HG02973 (cell line): ENCODE data around the gene TMEM63A.

Experiments used
- ATAC-seq: cut with Tn5 transposase; IDR thresholded peaks from one replicate; pipeline ENCODE4 v1.9.1; 2021; ENCODE audit warnings: moderate library complexity; ENCODE audit not compliant: unreplicated experiment

The TMEM63A gene

DNA sequence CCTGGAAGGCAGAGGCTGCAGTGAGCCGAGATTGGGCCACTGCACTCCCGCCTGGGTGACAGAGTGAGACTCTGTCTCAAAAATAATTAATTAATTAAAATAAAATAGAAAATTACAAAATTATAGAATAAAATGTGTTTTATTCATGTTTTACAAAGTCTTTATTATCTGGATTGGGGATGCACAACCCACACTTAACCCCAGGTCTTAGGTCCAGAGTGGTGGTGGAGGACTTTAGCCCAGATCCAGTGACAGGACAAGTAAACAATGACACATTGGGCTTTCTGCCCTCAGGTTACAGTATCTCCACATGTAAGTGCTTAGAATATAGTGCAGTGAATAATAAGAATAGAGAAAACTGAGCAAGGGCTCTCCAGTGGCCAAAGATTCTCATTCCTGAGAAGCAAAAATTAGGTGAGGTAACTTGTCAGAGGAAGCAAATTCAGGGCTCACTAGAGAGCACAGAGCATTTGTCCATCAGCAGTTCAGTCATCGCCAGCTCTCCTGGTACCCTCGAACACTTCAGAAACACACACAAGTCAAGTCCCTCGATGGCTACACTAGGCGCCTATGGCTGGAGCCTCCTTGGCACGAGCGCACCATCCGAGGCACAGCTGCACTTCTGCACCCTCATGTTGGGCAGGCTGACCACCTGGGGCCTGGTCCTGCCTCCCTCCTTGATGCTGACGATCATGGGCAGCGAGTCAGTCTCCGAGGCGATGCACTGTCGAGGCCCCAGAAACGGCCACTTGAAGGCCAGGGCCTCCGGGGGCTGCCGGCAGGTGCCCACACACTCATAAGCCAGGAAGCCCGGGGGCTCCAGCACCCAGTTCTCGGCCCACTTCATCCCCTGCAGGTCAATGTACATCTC, 4.2 kb upstream of the TMEM63A start:
- ATAC-seq = no peak

DNA sequence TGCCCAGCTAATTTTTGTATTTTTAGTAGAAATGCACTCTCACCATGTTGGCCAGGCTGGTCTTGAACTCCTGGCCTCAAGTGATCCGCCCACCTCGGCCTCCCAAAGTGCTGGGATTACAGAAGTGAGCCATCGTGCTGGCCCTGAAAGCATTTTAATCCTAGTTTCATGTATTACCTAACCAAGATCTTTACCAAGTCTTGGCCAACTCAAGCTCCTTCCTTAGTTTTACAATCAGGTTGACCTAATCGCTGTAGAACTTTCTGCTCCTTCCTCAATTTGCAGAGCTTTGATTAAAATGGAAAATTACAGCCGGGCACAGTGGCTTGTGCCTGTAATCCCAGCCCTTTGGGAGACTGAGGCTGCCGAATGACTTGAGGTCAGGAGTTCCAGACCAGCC, 3.2 kb upstream of the TMEM63A start:
- no peak for ATAC-seq

DNA sequence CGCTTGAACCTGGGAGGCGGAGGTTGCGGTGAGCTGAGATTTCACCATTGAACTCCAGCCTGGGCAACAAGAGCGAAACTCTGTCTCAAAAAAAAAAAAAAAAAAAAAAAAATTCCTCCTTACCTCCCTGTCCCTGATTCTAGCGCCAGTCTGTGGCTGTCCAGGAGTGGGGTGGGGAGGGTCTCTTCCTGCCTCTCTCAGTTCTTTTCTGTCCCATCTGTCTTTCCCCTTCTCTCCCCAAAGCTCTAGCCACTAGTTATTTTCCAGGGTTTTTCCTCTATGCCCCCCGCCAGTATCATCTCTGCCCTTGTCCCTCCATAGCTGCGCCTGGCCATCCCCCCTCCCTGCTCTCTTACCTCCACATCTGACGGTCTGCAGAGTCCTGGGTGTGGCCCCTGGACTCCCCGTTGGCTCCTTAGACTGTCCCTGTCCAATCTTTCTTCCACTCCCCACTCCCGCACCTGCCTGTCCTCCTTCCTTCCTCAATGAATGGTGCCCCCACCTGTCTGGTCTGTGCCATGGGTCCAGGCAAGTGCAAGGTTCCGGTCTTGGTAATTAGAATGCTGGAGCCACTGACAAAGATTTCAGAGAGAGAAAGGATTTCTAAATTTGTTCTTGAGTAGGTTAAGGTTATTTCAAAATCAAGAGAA, 1.6 kb upstream of the TMEM63A start:
- ATAC-seq = no peak

- ATAC-seq = peak; percentile 23
These were observed 775 bp upstream of the TMEM63A start for GRCh38 chr1:225882694-225883615.

DNA sequence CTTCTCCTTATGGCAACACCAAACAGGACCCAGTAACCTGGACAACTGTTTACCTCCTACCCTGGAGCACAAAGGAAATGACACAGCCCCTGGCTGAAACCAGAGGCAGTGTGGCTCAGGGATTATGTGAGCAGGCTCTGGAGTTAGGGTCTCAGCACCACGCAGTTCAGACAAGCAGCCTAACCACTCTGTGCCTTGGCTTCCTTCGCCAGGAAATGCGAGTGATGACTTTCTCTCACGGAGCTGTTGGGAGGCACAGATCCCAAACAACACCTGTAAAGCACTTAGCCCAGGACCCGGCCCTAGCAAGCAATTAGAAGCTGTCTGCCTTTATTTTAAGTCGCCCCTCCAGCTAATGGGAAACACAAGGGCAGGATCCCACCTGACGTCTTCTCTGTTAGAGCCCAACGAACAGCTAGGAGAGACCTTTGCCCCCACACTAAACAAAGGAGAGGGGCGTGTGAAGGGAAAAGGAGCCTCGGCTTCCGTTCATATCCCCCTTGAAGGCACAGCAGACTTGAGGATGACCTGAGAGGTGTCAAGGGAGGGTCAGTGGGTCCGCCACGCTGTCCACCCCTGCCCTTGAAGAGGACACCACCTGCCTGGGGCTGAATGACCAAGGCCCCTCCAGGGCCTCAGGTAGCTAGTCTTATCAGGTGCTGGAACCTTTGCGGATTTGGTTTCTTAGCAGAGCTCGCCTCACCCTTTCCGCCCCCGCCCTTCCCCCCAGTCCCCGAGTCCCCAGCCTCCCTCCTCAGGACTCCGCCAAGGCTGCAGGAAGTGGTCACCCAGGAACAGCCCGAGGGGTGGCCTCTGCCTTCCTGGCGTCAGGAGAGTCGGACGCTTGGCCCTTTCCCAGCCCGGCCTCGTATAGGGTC, 860 bp downstream of the TMEM63A start:
- ATAC-seq = no peak

GRCh38 chr1:225880636-225881035, 1.5 kb downstream of the TMEM63A start:
- ATAC-seq = no peak

- no peak for ATAC-seq
These were observed 2.0 kb downstream of the TMEM63A start for GRCh38 chr1:225880222-225880588.

DNA sequence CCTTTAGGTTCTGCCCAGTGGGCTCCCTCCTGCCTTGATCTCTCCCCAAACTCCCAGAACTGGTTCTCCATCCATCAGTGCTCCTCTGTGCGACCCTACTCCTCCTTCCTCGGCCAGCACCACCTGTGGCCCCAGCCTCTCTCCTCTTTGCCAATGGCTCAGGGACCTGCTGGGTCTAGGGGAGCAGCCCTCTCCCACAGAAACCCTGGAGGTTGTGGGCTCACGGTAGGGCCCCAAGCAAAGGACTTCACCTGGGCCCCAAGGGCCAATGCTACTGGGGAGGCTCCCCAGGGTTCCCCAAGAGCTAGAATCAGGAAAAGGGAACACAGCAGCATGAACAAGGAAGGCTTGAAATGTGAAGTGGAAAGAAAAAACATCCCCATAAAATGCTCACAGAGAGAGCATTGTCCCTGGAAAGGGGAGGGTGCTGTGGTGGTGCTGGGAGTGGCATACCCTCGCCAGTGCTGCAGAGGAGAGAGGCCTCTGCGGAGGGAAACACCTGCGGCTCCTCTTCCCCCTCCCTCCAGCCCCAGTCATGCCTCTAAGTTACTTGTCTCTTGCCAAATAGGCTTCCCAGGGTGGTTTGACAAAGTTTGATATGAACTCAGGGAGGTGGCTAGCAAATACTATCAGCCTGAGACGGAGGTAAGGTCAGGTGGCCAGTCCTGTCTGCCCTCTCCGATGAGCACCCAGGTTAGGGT, 2.5 kb downstream of the TMEM63A start:
- ATAC-seq = no peak

DNA sequence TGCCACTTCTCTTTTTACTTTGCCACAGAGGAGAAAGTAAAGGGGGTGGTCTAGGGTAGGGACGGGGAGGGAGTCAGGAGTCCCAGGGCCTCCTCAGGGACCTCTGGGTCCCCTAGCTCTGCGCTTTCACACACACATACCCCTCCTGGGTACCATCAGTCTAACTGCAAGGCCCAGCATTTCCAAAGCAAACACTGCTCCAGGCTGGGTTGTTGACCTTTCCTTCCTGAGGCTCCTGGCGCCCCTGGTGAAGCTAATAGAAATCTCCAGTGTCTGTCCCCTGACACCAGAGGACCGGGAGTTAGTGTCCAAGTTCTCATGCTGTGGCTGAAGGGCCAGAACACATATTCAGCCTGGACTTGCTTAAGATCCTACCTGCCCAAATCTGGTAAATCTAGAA, 3.9 kb downstream of the TMEM63A start:
- no peak for ATAC-seq

- no peak for ATAC-seq
These were observed 4.6 kb downstream of the TMEM63A start for GRCh38 chr1:225877580-225877979.

DNA sequence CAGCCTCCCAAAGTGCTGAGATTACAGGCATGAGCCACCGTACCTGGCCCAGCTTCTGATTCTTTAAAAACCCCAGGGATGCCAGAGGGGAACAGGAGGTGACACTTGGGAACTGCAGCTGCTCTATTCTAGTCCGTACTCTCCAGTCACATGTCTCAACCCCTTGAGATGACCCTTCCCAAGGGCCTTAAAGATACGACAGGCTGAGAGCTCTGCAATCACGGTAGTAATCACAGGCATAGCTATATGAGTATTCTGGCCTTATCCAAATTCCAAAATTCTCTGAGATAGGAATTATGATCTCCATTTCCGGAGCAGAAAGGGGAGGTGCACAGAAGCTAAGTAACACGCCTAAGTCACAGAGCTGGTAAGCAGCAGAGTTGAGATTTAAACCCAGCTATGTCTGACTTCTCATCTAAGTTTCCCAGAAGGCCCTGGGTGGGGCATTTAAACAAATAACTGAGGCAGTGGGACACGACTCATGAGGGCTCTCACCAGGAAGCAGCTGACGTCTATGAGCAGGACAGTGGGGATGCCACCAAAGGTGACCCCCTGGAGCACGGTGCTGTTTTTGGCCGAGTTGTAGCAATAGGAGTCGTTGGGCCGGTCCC, 5.2 kb downstream of the TMEM63A start:
- ATAC-seq = no peak

DNA sequence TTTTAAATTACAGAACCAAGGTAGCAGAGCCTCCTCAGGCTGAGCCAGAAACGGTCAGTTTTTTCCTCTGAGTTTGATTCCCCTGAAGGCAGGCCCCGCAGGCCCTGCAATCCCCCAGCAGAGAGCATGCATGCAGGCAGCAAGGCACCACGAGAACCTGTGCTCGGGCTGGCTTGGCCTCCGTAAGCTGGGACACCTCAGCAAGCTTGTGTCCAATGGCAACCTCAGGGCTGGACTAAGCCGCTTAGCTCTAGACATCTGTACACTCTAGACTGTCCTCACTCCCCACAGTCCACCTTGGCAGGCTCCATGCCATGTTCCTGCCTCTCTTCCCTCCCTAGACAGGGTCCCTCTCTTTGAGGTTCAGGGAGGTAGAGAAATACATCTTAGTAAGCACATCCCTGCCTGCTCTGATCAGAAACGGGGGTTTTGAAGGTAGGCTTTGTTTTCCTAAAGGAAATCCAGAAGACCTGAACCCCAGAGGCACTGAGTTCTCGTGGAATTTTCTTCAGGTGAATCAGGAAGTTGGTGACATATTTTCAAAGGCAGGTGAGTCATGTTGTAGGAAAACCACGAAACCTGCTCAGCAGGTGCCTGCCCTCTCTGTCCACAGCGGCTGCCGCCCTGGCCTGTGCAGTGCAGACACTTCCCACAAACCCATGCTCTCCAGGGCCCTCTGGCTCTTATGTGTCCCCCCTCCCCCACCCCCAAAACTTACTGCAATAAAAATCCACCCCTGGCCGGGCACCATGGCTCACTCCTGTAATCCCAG, 7.0 kb downstream of the TMEM63A start:
- no peak for ATAC-seq

GRCh38 chr1:225874431-225874830, 7.7 kb downstream of the TMEM63A start:
- no peak for ATAC-seq

DNA sequence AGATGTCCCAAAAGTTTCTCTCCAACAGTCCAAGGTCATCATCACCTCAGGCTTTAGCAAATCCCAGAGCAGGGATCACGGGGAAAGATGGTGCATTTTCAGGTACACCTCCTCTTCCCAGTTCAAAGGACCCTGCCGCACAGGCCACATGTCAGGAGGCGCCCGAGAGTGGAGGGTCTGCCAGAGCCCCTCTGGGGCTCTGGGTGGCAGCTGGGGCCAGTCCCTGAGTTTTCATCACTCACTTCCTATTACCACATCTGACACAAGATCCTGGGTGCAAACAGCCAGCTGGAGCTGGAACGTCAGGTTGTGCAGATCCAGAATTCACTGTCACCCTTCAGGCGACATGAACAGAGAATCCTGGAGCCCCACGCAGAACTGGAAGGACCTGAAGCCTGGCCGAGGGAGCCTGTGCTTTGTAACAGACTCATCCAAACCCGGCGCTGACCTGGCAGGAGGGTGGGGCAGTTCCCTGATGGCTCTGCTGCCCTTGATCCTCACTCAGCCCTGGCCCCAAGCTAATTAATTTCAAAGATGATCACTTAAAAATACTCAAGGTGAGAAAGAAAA, 8.8 kb downstream of the TMEM63A start:
- ATAC-seq = no peak

DNA sequence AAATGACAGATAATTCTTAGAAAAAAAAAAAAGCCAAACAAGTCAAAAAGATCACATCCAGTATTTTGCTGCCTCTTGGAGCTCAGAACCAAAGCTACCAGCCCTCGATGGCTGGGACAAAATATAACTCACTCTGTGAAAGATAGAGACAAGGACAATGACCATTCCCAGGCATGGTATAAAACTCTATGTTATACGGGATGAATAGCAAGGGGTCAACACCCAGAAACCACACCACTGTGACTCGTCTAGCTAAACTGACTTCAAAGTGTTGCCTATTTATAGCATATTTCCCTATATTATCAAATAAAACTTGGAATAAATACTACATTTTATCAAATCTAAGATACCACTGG, 10.1 kb downstream of the TMEM63A start:
- ATAC-seq = no peak

DNA sequence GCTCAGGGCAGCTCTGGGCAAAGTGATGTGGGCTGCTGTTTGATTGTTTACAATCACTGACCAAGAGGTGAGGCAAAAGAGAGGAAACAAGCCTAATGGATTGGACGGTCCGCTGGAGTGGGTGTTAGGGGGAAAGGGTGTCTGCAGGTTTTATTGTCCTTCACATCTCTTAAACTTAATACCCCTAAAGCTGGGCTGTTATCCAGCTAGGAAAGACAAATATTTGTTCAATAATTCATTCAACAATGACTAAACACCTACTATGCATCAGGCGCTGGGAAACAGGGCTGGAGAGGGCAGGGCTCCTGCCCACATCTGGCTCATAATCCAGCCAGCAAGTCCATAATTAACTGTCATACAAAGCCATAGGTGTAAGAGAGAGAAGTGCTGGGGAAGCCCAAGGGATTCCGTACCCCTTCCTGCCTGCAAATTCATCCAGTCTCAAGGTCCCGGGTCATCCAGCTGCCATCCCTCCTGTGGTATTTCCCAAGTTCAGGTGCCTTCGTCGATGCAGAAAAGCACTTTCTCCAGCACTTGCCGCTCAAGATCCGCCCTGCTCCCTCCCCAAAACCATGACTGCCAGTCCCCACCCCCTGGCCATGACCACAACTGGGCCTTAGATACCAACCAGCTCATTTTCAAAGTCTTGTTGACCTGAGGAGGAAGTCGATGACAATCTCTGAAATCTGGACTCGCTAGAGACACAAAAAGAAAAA, 10.7 kb downstream of the TMEM63A start:
- no peak for ATAC-seq

DNA sequence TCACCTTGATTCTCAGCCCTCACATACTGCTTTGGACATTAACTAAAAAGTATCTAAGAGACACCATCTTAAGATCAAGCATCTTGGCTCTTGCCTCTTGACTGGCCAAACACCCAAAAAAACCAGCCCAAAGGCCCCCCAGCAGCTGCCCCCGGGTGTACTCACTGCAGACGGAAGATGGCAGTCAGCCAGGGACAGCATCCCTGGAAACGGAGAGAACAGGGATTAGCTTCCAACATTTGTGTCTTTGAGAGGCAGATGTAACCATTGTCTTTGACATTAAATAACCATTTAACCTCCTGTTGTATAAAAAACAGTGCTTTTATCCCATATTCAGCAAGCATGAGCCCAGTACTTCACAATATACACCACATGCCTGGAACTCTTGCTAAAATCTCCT, 11.3 kb downstream of the TMEM63A start:
- no peak for ATAC-seq
